HCT116 (cell line): ENCODE data around the gene SLC12A8. TPM values are rescaled to one million over a fixed set of nuclear protein-coding genes. Genes with fewer than 3 reads are reported as not detected.

Source experiments
- ATAC-seq: fragments of 200-7000 bp; cut with Tn5 transposase; 2 replicates; pipeline ENCODE4 v1.9.1; 2020; ENCODE audit warnings: mild to moderate bottlenecking, moderate library complexity
- BruUV-seq: library from RNA; stranded (reverse); fragments of 400-500 nt; replicated peaks from 2 replicates; lab custom pipeline; 2021; lab: Mats Ljungman, UMichigan
- CTCF ChIA-PET: fragments of 300-600 bp; sonication (Branson Sonifier 250); formaldehyde crosslinking; loops from one replicate; lab custom pipeline; 2021; ENCODE audit warnings: antibody characterized with exemption; lab: Charles Lee
- POLR2A ChIA-PET: fragments of 300-600, 350-600 bp; sonication (Branson Sonifier 250); formaldehyde crosslinking; loops from one replicate; lab custom pipeline; 2021; ENCODE audit warnings: antibody characterized with exemption; lab: Charles Lee
- RAD21 ChIA-PET, 2 experiments: fragments of 300-600 bp; sonication (Branson Sonifier 250); formaldehyde crosslinking; loops; one replicate each; lab custom pipeline; 2023; ENCODE audit warnings: low total read pairs in 2 of 2; ENCODE audit not compliant: uncharacterized antibody in 2 of 2, unreplicated experiment in 2 of 2, low non-redundant PET in 1 of 2; lab: Charles Lee
- DNase-seq: peaks from one replicate; pipeline ENCODE4 v3.0.0-alpha.2; 2010; ENCODE audit warnings: low read depth, low spot score
- H2AFZ ChIP-seq: fragments of 200-600 bp; shearing (Covaris generic), sonication (generic); 2 replicates; pipeline ENCODE4 v1.6.1; 2017; ENCODE audit warnings: low read depth, mixed run types, mixed read lengths, antibody characterized with exemption, low read length; ENCODE audit not compliant: poor library complexity, severe bottlenecking
- H3K27ac ChIP-seq: 2 replicates; pipeline ENCODE4 v1.5.1; 2012; ENCODE audit warnings: low read depth, low read length
- H3K27me3 ChIP-seq: fragments of 200-600 bp; sonication (generic); 2 replicates; pipeline ENCODE4 v1.6.1; 2016; ENCODE audit warnings: mixed run types, low read length, mixed read lengths; ENCODE audit not compliant: insufficient read depth
- H3K36me3 ChIP-seq, 2 experiments: fragments of 200-500 bp in 1 of 2; fragments of 200-600 bp in 1 of 2; sonication (Bioruptor generic) in 1 of 2; sonication (generic) in 1 of 2; 2 replicates each; pipeline versions ENCODE4 v1.5.1 to v1.6.1; 2014 to 2016; ENCODE audit warnings: low read length in 2 of 2, inconsistent platforms in 1 of 2, mixed read lengths in 1 of 2, mixed run types in 1 of 2; ENCODE audit not compliant: insufficient read depth in 2 of 2, control insufficient read depth in 1 of 2
- H3K4me1 ChIP-seq, 2 experiments: fragments of 200-600 bp in 1 of 2; sonication (generic) in 1 of 2; 2 replicates each; pipeline versions ENCODE4 v1.5.1 to v1.6.1; 2012 to 2017; ENCODE audit warnings: low read length in 2 of 2, inconsistent platforms in 1 of 2, mild to moderate bottlenecking in 1 of 2, mixed read lengths in 1 of 2, mixed run types in 1 of 2, moderate library complexity in 1 of 2; ENCODE audit not compliant: insufficient read depth in 2 of 2, control insufficient read depth in 1 of 2
- H3K4me2 ChIP-seq: fragments of 200-600 bp; sonication (generic); 2 replicates; pipeline ENCODE4 v1.6.1; 2017; ENCODE audit warnings: mixed run types, low read length, mixed read lengths
- H3K4me3 ChIP-seq, 2 experiments: fragments of 200-600 bp in 1 of 2; sonication (generic) in 1 of 2; replicated peaks in 1 of 2; 2 replicates each; pipeline ENCODE4 v1.5.1; 2011 to 2016; ENCODE audit warnings: low read length in 2 of 2, control low read depth in 1 of 2, low read depth in 1 of 2, mild to moderate bottlenecking in 1 of 2, mixed read lengths in 1 of 2, mixed run types in 1 of 2
- H3K79me2 ChIP-seq: fragments of 200-600 bp; sonication (generic); 2 replicates; pipeline ENCODE4 v1.6.1; 2017; ENCODE audit warnings: mild to moderate bottlenecking, mixed run types, low read length, moderate library complexity, mixed read lengths; ENCODE audit not compliant: insufficient read depth
- H3K9ac ChIP-seq: fragments of 200-600 bp; sonication (generic); 2 replicates; pipeline ENCODE4 v1.6.1; 2016; ENCODE audit warnings: low read length, mixed read lengths
- H3K9me2 ChIP-seq: fragments of 200-600 bp; sonication (generic), shearing (Covaris generic); 2 replicates; pipeline ENCODE4 v1.6.1; 2017; ENCODE audit warnings: mixed run types, mild to moderate bottlenecking, moderate library complexity; ENCODE audit not compliant: insufficient read depth
- H3K9me3 ChIP-seq, 2 experiments: fragments of 200-500 bp in 1 of 2; fragments of 200-600 bp in 1 of 2; sonication (Bioruptor generic) in 1 of 2; sonication (generic) in 1 of 2; 2 replicates each; pipeline ENCODE4 v1.6.1; 2014 to 2017; ENCODE audit warnings: low read length in 2 of 2, mixed read lengths in 2 of 2, inconsistent platforms in 1 of 2, low read depth in 1 of 2, mild to moderate bottlenecking in 1 of 2, mixed run types in 1 of 2, moderate library complexity in 1 of 2; ENCODE audit not compliant: control insufficient read depth in 1 of 2, insufficient read depth in 1 of 2
- H4K20me1 ChIP-seq: fragments of 200-600 bp; sonication (generic), shearing (Covaris generic); 2 replicates; pipeline ENCODE4 v1.6.1; 2017; ENCODE audit warnings: mixed run types, mild to moderate bottlenecking, moderate library complexity; ENCODE audit not compliant: insufficient read depth
- CEBPB ChIP-seq: IDR thresholded peaks from 2 replicates; pipeline ENCODE4 v1.6.1; 2012; ENCODE audit warnings: low read depth
- EZH2 ChIP-seq: fragments of 200-600 bp; sonication (generic); IDR thresholded peaks from 2 replicates; pipeline ENCODE4 v1.6.1; 2017; ENCODE audit warnings: antibody characterized with exemption, mixed run types
- POLR2AphosphoS5 ChIP-seq: IDR thresholded peaks from 2 replicates; pipeline ENCODE4 v1.6.1; 2011; ENCODE audit warnings: mild to moderate bottlenecking, low read depth, low read length, moderate library complexity
- SRF ChIP-seq: IDR thresholded peaks from 2 replicates; pipeline ENCODE4 v1.6.1; 2012; ENCODE audit warnings: low read depth
- TCF7L2 ChIP-seq: IDR thresholded peaks from 2 replicates; pipeline ENCODE4 v1.7.0; 2011; ENCODE audit warnings: borderline replicate concordance, inconsistent platforms; ENCODE audit not compliant: insufficient read depth, insufficient read length; ENCODE audit errors: extremely low read depth
- ZFX ChIP-seq: fragments of 450-650 bp; IDR thresholded peaks from 2 replicates; pipeline ENCODE4 v1.6.1; 2017
- ZNF274 ChIP-seq: fragments of 200-500 bp; sonication (Bioruptor generic); IDR thresholded peaks from 2 replicates; pipeline ENCODE4 v1.6.1; 2014; ENCODE audit warnings: mild to moderate bottlenecking, low read depth, low read length, inconsistent platforms
- intact Hi-C: fragments of 100-400 bp; cut with micrococcal nuclease; formaldehyde crosslinking; loops from 2 replicates; pipeline ENCODE4 v1.10.0; 2022
- total RNA-seq: library from RNA; stranded (reverse); gene quantifications from one replicate; pipeline ENCODE4 v1.2.1, GENCODE V29; 2021; ENCODE audit not compliant: unreplicated experiment
- TF ChIP-seq, protein P1 (sequence below): IDR thresholded peaks from 2 replicates; pipeline ENCODE4 v1.6.1; 2012; ENCODE audit warnings: low read depth

Gene SLC12A8
- total RNA-seq, 1 experiment from 2014 or later, result 19.9 TPM

DNA sequence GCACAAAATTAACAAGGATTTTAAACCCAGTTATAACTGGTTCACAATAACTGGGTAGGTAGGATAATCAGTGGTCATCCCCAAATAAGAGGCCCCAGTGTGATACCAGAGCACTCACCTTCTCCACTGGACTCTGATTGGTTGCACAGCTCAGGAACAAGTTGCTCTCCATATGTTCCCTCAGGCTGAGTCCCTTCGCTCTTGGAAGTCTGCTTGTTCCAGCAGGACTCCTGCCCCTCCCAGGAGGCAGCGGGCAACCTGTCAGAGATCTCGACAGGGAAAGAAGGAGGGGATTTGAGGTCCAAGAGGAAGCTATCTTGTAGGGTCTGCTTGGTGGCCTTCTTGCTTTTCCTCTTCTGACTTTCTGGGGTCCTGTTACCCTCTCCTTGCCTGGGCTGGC lies 105.2 kb downstream of the SLC12A8 start:
- POLR2A ChIA-PET, result no interaction called here
- Histone ChIP-seq H3K4me3 (no peak overlapping the region), H3K9ac (no peak overlapping the region), H3K4me1 (peaks cover 5 to 23% of the 10 kb centered on the region in 2 experiments), H3K9me3 (no peaks in the 10 kb centered on the region), H3K27ac (no peak overlapping the region), H3K36me3 (0 out of 4 replicates have a peak, but pooled peaks cover 0 to 6% of the 10 kb centered on the region in 2 experiments), H3K4me2 (no peak overlapping the region), H3K27me3 (no peaks in the 10 kb centered on the region), H4K20me1 (no peaks in the 10 kb centered on the region), H2AFZ (no peak overlapping the region), H3K79me2 (no peaks in the 10 kb centered on the region), H3K9me2 (no peaks in the 10 kb centered on the region)
- intact Hi-C loops, result no loop called here
- DNase-seq (no peak), ATAC-seq (no peak)
- no peak for TF ChIP-seq POLR2AphosphoS5
- TF ChIP-seq SRF, result no peak
- TF ChIP-seq ZNF274, result no peak
- TF ChIP-seq, protein P1, sequence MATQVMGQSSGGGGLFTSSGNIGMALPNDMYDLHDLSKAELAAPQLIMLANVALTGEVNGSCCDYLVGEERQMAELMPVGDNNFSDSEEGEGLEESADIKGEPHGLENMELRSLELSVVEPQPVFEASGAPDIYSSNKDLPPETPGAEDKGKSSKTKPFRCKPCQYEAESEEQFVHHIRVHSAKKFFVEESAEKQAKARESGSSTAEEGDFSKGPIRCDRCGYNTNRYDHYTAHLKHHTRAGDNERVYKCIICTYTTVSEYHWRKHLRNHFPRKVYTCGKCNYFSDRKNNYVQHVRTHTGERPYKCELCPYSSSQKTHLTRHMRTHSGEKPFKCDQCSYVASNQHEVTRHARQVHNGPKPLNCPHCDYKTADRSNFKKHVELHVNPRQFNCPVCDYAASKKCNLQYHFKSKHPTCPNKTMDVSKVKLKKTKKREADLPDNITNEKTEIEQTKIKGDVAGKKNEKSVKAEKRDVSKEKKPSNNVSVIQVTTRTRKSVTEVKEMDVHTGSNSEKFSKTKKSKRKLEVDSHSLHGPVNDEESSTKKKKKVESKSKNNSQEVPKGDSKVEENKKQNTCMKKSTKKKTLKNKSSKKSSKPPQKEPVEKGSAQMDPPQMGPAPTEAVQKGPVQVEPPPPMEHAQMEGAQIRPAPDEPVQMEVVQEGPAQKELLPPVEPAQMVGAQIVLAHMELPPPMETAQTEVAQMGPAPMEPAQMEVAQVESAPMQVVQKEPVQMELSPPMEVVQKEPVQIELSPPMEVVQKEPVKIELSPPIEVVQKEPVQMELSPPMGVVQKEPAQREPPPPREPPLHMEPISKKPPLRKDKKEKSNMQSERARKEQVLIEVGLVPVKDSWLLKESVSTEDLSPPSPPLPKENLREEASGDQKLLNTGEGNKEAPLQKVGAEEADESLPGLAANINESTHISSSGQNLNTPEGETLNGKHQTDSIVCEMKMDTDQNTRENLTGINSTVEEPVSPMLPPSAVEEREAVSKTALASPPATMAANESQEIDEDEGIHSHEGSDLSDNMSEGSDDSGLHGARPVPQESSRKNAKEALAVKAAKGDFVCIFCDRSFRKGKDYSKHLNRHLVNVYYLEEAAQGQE, result no peak
- no peak for TF ChIP-seq CEBPB
- TF ChIP-seq ZFX, result no peak
- no peak for TF ChIP-seq TCF7L2
- TF ChIP-seq EZH2, result no peak
- RAD21 ChIA-PET, result no interaction called here
- CTCF ChIA-PET, result no interaction called here
- BruUV-seq, result no TSS peak
